ENCODE measurements around the gene FAM131C.
"Not testable (repeated sequence)": the region's sequence is repeated elsewhere in the genome, so short reads cannot be mapped to it uniquely, and the experiment has no call there.

The FAM131C gene

DNA sequence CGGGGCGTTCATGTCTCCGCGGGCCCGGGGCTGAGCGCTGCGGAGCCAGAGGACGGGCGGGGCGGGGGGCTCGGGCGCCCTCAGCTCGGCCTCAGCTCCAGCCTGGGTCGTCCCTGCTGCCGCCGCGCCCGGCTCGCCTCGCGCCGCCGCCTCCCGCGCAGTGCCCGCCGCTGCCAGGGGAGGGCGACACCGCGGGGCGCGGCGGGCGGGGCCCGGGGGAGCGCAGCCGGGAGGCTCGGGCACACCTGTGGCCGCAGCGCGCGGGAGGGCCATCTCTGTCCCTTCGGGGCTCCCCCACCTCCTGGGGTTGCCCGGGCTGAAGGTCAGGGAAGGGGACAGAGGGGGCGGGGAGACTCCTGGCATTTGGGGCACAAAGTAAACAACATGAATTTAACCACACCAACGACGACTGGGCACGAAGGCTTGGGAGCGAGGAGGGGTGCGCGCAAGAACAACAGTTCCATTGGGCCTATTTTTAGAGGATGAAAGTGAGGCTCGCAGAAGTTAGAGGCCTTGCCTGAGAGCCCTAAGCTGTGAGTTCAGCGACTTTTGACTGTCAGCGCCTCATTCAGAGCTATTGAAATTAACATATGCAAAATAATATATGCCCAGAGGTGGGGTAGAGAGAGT, at the start of gene FAM131C:
TSS of gene FAM131C (minus strand) at position 162 of the 630 bp plus-strand sequence. CDS start 209 bp downstream, outside the sequence.
- DNase-seq (ENCODE audit: low read depth): peak; percentile 11

- peak; percentile 23 for DNase-seq (ENCODE audit: low read depth)
Observed at GRCh38 chr1:16122916-16123315, 49.5 kb upstream of the FAM131C start.

GRCh38 chr1:16122350-16122881, 49.0 kb upstream of the FAM131C start:
- DNase-seq (ENCODE audit: low read depth): no peak

DNA sequence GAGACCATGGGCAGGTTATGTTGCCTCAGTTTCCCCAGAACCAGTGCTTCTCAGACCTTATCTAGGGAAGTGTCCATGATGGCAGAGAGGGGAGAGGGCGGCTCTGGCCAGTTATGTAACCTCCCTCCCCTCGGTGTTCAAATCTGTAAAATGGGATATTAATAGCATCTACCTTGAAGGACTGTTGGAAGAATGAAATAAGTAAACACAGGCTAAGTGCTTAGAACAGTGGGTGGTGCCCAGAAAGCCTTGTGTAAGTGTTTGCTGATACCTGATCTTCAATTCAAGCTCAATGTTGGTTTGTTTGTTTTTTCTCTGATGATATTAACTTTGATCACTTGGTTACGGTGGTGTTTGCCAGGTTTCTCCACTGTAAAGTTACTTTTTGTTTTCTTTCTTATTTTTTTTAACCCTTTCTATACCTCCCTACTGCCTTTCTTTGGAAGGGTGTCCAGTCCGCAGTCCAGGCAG, 47.5 kb upstream of the FAM131C start:
- DNase-seq (ENCODE audit: low read depth): no peak

GRCh38 chr1:16120407-16120806, 47.0 kb upstream of the FAM131C start:
- DNase-seq (ENCODE audit: low read depth): no peak

- DNase-seq (ENCODE audit: low read depth): no peak
Observed at GRCh38 chr1:16119926-16120325, 46.5 kb upstream of the FAM131C start.

DNA sequence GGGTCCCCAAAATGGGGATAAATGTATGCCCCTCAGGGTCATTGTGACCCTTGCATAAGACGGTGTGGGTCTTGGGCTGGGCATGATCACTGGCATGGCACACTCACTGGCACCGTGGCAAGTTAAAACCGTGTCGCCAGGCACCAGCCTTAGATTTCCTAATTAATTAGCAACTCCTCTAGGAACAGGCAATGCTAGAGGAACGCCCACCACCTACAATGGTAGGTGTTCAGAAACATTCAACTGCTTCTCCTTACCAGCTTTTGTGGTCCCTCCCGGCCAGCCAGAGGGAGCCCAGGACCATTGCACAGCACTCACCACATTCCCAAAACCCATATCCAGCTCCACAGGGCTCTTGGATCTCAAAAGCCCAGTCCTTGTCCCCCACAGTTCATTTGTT, 46.1 kb upstream of the FAM131C start:
- no peak for DNase-seq (ENCODE audit: low read depth)

DNA sequence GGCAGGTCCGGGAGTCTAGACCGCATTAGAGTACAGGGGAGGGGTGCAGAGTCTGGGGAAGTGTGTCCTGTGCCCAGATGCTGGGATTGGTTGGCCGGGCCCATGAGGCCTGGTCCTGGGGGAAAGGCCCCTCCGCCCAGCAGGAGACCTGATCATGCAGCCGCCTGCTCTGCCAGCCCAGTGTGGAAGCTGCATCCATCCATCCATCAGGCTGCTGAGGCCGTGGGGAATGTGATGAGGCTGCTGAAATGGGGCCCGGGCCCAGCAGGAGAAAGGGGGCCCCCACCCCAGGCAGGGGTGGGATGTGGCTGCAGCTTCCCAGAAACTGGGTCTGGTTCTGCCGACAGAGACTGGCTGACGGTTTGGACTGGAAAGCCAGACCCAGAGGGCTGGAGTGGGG, 45.3 kb upstream of the FAM131C start:
- DNase-seq (ENCODE audit: low read depth): no peak

DNA sequence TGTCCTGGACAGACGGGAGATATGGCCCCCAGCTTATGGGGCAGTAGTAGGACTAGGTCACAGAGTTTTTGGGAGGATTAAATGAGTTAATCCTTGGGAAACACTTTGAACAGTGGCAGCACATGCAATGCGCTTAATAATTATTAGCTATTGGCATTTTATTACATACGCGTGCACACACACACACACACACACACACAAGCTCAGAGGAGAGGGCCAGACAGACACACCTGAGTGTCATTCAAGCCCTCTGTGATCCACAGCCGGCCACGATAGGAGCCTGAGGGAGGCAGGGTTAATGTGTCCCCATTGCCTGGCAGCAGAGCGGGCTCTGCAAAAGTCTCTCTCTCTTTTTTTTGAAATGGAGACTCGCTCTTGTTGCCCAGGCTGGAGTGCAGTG, 44.5 kb upstream of the FAM131C start:
- DNase-seq (ENCODE audit: low read depth): no peak

GRCh38 chr1:16117369-16117768, 43.9 kb upstream of the FAM131C start:
- no peak for DNase-seq (ENCODE audit: low read depth)

DNA sequence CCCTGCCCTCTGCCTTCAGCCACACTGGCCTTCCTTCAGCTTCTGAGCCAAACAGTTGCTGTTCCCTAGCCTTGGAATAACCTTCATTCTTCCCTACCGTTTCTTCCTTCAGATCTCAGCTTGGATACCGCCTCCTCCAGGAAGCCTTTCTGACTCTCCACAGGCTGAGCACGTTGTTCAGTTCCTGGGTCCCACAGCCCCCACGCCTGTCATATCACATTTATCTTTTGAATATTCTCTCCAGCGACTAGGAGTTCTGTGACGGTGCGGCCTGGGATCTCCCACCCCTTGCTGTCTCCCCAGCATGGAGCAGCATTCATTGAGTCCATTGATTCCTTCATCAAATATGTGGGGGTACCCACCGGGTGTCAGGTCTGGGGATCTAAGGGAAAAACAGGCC, 43.2 kb upstream of the FAM131C start:
- no peak for DNase-seq (ENCODE audit: low read depth)

DNA sequence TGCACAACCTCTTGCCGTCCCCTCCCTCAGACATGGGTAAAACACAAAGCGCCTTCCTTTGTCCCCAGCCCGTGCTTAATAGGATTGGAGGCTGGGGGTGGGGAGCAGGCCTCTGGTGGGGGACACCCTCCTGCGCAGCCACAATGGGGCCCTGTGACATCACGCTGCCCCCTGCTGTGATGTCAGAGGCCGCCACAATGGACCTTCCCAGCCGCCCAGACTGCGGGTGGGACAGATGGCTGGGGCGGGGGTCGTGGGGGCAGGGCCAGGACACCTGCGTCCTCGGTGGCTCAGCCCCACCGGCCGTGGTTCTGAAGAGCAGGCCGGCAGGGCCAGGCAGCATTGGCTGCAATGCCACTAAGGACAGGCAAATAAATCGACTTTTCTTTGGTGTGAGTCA, 42.6 kb upstream of the FAM131C start:
- DNase-seq (ENCODE audit: low read depth): no peak

- no peak for DNase-seq (ENCODE audit: low read depth)
Observed at GRCh38 chr1:16115468-16115983, 42.1 kb upstream of the FAM131C start.

GRCh38 chr1:16114527-16115467, 41.3 kb upstream of the FAM131C start:
- DNase-seq (ENCODE audit: low read depth): no peak

- no peak for DNase-seq (ENCODE audit: low read depth)
Observed at GRCh38 chr1:16112596-16113555, 39.4 kb upstream of the FAM131C start.

GRCh38 chr1:16111771-16112595, 38.5 kb upstream of the FAM131C start:
- DNase-seq (ENCODE audit: low read depth): no peak

- no peak for DNase-seq (ENCODE audit: low read depth)
Observed at GRCh38 chr1:16110884-16111283, 37.4 kb upstream of the FAM131C start.

- DNase-seq (ENCODE audit: low read depth): no peak
Observed at GRCh38 chr1:16110456-16110855, 37.0 kb upstream of the FAM131C start.

GRCh38 chr1:16109571-16109970, 36.1 kb upstream of the FAM131C start:
- DNase-seq (ENCODE audit: low read depth): no peak

DNA sequence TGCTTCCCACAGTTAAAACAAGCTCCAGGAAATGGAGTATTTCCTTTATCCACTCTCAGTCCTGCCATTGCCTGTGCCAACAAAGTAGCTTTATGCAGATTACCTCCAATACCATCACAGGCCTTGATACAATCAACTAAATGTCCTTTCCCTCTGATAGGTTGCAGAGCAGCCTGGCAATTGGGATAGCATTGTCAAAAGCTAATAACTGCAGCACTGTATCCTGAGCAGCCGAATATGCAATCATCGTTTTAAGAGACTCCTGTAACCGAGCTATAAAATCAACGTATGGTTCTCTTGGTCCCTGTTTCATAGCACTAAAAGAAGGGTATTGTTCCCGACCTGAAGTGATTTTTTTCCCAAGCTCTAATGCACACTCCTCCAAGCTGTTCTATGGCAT, 33.6 kb upstream of the FAM131C start:
- not testable (repeated sequence) for DNase-seq (ENCODE audit: low read depth)

DNA sequence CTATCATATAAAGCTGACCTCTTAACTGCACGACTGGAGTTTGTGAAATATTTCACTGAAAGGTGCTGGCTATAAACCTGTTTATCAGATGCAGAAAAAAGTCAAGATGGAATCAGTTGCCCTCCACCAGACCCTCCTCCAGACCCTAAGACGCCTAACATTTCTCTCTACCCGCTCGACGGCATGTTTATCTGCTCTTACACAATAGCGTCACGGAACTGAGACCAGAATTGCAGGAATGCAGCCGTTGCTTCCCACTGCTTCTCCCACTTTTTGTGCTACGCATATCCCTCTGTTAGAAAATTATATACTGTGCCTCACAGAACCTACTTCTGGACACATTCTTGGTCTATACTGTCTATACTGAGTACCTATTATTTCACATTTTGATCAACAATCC, 28.2 kb upstream of the FAM131C start:
- no peak for DNase-seq (ENCODE audit: low read depth)
